Colonic mucosa (tissue), 4 donors: ENCODE data around the gene FAM76B. TPM values are rescaled to one million over a fixed set of nuclear protein-coding genes. Genes with fewer than 3 reads are reported as not detected.

Source experiments
- DNase-seq: peaks from one replicate; pipeline ENCODE4 v3.0.0-alpha.2; 2020
- H3K27ac ChIP-seq: fragments of 200-600 bp; one replicate; pipeline ENCODE4 v1.8.0; 2021
- H3K27me3 ChIP-seq: fragments of 200-600 bp; one replicate; pipeline ENCODE4 v1.8.0; 2021
- H3K36me3 ChIP-seq: fragments of 200-600 bp; one replicate; pipeline ENCODE4 v1.8.0; 2021
- H3K4me1 ChIP-seq: fragments of 200-600 bp; one replicate; pipeline ENCODE4 v1.8.0; 2021; ENCODE audit warnings: mild to moderate bottlenecking
- H3K4me3 ChIP-seq: fragments of 200-600 bp; one replicate; pipeline ENCODE4 v1.8.0; 2021
- H3K9ac ChIP-seq, 2 donors: one replicate each; pipeline ENCODE4 v1.7.0; 2013; ENCODE audit warnings: control low read depth in 2 of 2, low read depth in 2 of 2, low read length in 2 of 2
- H3K9me3 ChIP-seq: fragments of 200-600 bp; one replicate; pipeline ENCODE4 v1.8.0; 2021
- intact Hi-C: fragments of 100-400 bp; cut with DNase I; formaldehyde crosslinking; loops from one replicate; pipeline ENCODE4 v1.14.1; 2022
- total RNA-seq, 2 donors: library from RNA; stranded (reverse); fragmentation: NEBNext Ultra II Directional in 1 of 2; extraction: Animal tissue kit (Norgen Biotek cat#: 25700) in 1 of 2; gene quantifications; one replicate each; pipeline ENCODE4 v1.2.1, GENCODE V29; 2021
- TF ChIP-seq, protein P1 (sequence below): fragments of 200-600 bp; IDR thresholded peaks from one replicate; pipeline ENCODE4 v1.8.0; 2022; ENCODE audit warnings: antibody characterized with exemption, mild to moderate bottlenecking
- donor health status: healthy.
- donor health status: DM: no; HTN: no; CAD: no.
- donor health status: DM: no; HTN: no; CAD: no.

Gene FAM76B
- total RNA-seq, 2 donors from 2014 or later = 17.5 to 22.1 TPM

DNA sequence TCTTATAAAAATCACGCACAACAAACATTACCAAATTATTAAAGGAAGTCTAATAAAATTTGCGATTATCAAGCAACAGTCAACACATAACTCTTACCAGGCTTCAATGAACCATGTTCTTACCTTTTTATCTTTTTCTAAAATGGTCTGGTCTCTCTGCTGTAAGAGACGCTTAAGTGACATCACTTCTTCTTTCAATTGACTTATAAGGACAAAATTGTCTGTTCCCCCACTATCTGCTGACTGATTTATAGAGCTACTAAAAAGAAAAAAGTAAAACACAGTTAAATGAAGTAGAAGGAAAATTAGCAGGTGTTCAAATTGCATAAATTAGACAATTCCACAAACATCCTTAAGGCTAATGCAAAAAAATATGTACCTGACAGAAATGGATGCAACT, 10.9 kb downstream of the FAM76B start:
- TF ChIP-seq, protein P1, sequence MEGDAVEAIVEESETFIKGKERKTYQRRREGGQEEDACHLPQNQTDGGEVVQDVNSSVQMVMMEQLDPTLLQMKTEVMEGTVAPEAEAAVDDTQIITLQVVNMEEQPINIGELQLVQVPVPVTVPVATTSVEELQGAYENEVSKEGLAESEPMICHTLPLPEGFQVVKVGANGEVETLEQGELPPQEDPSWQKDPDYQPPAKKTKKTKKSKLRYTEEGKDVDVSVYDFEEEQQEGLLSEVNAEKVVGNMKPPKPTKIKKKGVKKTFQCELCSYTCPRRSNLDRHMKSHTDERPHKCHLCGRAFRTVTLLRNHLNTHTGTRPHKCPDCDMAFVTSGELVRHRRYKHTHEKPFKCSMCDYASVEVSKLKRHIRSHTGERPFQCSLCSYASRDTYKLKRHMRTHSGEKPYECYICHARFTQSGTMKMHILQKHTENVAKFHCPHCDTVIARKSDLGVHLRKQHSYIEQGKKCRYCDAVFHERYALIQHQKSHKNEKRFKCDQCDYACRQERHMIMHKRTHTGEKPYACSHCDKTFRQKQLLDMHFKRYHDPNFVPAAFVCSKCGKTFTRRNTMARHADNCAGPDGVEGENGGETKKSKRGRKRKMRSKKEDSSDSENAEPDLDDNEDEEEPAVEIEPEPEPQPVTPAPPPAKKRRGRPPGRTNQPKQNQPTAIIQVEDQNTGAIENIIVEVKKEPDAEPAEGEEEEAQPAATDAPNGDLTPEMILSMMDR = no peak
- Histone ChIP-seq H3K9ac (no peak overlapping the region), H3K27ac (no peak overlapping the region), H3K27me3 (no peaks in the 10 kb centered on the region), H3K36me3 (no peaks in the 10 kb centered on the region), H3K9me3 (no peaks in the 10 kb centered on the region), H3K4me1 (no peaks in the 10 kb centered on the region), H3K4me3 (no peak overlapping the region)
- intact Hi-C loops = no loop called here
- DNase-seq = no peak

DNA sequence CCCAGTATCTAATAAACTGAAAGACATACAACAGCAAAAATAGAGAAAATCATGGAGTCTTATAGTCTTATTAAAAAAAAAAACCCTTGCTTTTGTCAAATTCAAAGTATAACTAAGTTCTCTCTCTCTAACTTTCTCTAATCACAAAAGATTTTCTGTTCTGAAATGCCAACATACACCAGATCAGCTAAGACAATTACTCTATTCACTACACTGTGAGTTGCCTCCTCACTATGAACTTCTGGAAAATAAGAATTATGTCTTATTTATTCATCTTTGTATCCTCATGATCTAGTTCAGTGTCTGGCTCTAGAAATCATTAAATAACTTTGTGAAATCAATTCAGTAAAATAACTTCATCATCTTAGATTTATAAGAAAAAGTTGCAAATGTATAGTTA, 12.7 kb downstream of the FAM76B start:
- H3K4me3 ChIP-seq = no peak overlapping the region
- H3K9me3 ChIP-seq = no peaks in the 10 kb centered on the region
- no peaks in the 10 kb centered on the region for H3K4me1 ChIP-seq
- H3K36me3 ChIP-seq = no peaks in the 10 kb centered on the region
- no peak overlapping the region for H3K9ac ChIP-seq
- no peaks in the 10 kb centered on the region for H3K27me3 ChIP-seq
- intact Hi-C loops = no loop called here
- TF ChIP-seq, protein P1 = no peak
- no peak overlapping the region for H3K27ac ChIP-seq
- DNase-seq = no peak

DNA sequence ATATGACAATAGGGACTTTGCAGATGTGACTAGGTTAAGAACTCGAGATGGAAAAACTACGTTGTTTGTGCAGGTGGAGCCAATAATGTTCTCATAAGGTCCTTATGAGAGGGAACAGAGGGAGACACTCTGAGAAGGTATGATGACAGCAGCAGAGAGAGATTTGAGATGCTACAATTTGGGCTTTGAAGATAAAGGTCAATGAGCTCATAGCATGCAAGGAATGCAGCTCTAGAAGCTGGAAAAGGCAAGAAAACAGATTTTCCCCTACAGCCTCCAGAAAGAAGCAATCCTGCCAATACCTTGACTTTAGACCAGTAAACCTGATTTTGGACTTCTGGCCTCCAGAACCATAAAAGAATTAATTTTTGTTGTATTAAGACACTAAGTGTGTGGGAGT, 21.1 kb downstream of the FAM76B start:
- intact Hi-C loops = loop anchor here (10.0 kb wide), 1 partner anchor 714 kb away; no protein-coding TSS in a partner anchor
- Histone ChIP-seq H3K4me1 (no peaks in the 10 kb centered on the region), H3K4me3 (no peak overlapping the region), H3K9ac (no peak overlapping the region), H3K36me3 (no peaks in the 10 kb centered on the region), H3K27ac (no peak overlapping the region), H3K9me3 (no peaks in the 10 kb centered on the region), H3K27me3 (no peaks in the 10 kb centered on the region)
- no peak for DNase-seq
- TF ChIP-seq, protein P1 = no peak

DNA sequence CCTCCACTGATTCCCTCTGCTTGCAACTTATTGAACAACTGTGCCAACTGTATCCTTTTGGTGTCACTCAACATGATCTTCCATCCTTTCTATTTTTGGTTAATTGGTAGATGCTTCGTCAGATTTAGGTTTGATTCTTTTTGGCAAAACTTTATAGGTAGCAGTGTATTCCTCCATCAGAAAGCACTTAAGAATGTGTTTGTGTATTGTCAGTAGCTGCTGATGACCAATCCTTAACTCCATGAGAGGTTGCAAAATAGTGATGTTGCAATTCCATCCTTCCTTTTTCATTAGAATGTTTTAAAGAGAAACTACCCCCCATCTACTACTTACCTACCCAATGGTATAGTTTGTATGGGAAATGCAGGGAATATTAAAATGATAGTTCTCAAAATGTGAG, 22.1 kb downstream of the FAM76B start:
- Histone ChIP-seq H3K36me3 (no peaks in the 10 kb centered on the region), H3K4me3 (no peak overlapping the region), H3K4me1 (no peaks in the 10 kb centered on the region), H3K9me3 (no peaks in the 10 kb centered on the region), H3K27me3 (no peaks in the 10 kb centered on the region), H3K9ac (no peak overlapping the region), H3K27ac (no peak overlapping the region)
- DNase-seq = no peak
- intact Hi-C loops = loop anchor here (10.0 kb wide), 1 partner anchor 713 kb away; no protein-coding TSS in a partner anchor
- TF ChIP-seq, protein P1 = no peak

DNA sequence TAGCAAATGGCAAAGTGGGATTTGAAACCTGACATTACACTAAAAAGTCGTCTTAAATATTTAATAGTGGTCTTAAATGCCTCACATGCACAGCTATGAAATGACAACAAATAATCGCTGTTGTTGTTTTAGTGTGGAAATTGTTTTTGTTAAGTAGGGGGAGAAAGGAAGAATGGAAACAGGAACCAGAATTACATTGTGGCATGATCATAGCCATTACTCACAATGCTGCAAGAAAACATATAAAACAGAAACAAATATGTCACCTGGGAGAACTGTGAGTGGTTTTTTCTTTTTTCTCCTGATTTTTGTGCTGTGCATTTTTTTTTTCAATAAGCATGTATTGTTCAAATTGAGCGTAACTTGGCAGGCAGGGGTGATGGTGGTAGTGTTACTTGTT, 22.9 kb downstream of the FAM76B start:
- no peak overlapping the region for H3K9ac ChIP-seq
- no peaks in the 10 kb centered on the region for H3K4me1 ChIP-seq
- H3K27me3 ChIP-seq = no peaks in the 10 kb centered on the region
- H3K27ac ChIP-seq = no peak overlapping the region
- intact Hi-C loops = loop anchor here (10.0 kb wide), 1 partner anchor 712 kb away; no protein-coding TSS in a partner anchor
- no peak overlapping the region for H3K4me3 ChIP-seq
- H3K9me3 ChIP-seq = no peaks in the 10 kb centered on the region
- TF ChIP-seq, protein P1 = no peak
- H3K36me3 ChIP-seq = no peaks in the 10 kb centered on the region
- no peak for DNase-seq
